HPDE6-E6E7 (cell line): Measurements from ENCODE around the gene SLC9C2.

ENCODE experiments used
- DNase-seq: peaks from one replicate; pipeline ENCODE4 v3.0.0; 2011; ENCODE audit warnings: missing footprints; ENCODE audit errors: extremely low spot score

The SLC9C2 gene

DNA sequence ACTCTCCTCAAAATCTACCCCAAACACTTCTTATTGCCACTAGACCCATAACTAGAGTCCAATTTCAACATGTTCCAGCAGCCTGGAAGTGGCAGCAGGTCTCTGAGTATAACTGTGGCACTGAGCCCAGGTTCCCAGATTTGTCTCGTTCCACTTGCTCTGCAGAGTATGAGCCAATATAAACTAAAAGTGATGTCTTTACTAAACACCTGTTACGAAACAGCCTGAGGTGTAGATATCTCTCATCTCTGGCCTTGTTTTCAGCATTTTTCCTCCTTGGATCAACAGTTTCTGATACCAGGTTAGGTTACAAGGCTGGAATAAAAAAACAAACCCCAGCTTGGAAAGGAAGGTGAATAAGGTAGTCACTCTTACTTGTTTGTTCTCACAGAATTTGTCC, 150.9 kb downstream of the SLC9C2 start:
- DNase-seq, result no peak
